ENCODE measurements around the gene PCNT.

The PCNT gene

DNA sequence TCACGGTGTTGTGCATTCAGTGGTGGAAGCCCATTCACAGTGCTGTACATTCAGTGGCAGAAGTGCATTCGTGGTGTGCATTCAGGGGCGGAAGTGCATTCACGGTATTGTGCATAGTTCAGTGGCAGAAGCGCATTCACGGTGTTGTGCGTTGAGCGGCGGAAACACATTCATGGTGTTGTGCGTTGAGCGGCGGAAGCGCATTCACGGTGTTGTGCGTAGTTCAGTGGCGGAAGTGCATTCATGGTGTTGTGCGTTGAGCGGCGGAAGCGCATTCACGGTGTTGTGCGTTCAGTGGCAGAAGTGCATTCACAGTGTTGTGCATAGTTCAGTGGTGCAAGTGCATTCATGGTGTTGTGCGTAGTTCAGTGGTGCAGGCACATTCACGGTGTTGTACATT is 60.6 kb downstream of the PCNT start:
- Histone ChIP-seq H3K27me3 (ENCODE audit: control insufficient read depth, insufficient read depth, low read length) (no peaks in the 10 kb centered on the region), H3K4me3 (ENCODE audit: low read length) (no peak overlapping the region), H3K36me3 (ENCODE audit: control insufficient read depth, insufficient read depth, low read length) (peaks cover 12% of the 10 kb centered on the region), H3K9me3 (ENCODE audit: control insufficient read depth, insufficient read depth, low read length) (no peaks in the 10 kb centered on the region), H3K27ac (ENCODE audit: low read length) (no peak overlapping the region), H3K4me1 (ENCODE audit: control insufficient read depth, insufficient read depth, low read length) (no peaks in the 10 kb centered on the region; the same call in none of the 2 replicates)
- WGBS (ENCODE audit: insufficient coverage, insufficient read length) = no CpG with 5 or more reads among the region's 24 CpGs
- DNase-seq (ENCODE audit: low read depth, low spot score) = no peak

- Histone ChIP-seq H3K4me3 (ENCODE audit: low read length) (no peak overlapping the region), H3K4me1 (ENCODE audit: control insufficient read depth, insufficient read depth, low read length) (no peaks in the 10 kb centered on the region; the same call in none of the 2 replicates), H3K27me3 (ENCODE audit: control insufficient read depth, insufficient read depth, low read length) (no peaks in the 10 kb centered on the region), H3K36me3 (ENCODE audit: control insufficient read depth, insufficient read depth, low read length) (peaks cover 15% of the 10 kb centered on the region), H3K27ac (ENCODE audit: low read length) (no peak overlapping the region), H3K9me3 (ENCODE audit: control insufficient read depth, insufficient read depth, low read length) (no peaks in the 10 kb centered on the region)
- no CpG with 5 or more reads among the region's 45 CpGs for WGBS (ENCODE audit: insufficient coverage, insufficient read length)
- DNase-seq (ENCODE audit: low read depth, low spot score) = no peak
Observed at GRCh38 chr21:46385846-46386733, 62.1 kb downstream of the PCNT start.

DNA sequence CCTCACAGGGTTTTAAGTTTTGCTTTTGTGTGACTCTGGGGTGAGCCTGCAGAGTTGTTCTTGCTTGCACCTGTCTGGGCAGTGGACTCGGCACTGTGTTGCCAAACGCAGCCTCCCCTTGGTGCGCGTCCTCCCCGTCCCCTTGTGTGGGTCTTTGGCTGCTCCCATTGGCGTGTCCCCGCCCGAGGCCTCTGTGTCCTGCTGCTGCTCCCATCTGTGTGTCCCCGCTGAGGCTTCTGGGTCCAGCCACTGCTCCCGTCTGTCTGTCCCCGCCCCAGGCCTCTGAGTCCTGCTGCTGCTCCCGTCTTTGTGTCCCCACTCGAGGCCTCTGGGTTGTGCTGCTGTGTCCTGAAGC is 62.8 kb downstream of the PCNT start:
- Histone ChIP-seq H3K4me1 (ENCODE audit: control insufficient read depth, insufficient read depth, low read length) (no peaks in the 10 kb centered on the region; the same call in none of the 2 replicates), H3K36me3 (ENCODE audit: control insufficient read depth, insufficient read depth, low read length) (peaks cover 19% of the 10 kb centered on the region), H3K27ac (ENCODE audit: low read length) (no peak overlapping the region), H3K9me3 (ENCODE audit: control insufficient read depth, insufficient read depth, low read length) (no peaks in the 10 kb centered on the region), H3K27me3 (ENCODE audit: control insufficient read depth, insufficient read depth, low read length) (no peaks in the 10 kb centered on the region), H3K4me3 (ENCODE audit: low read length) (no peak overlapping the region)
- WGBS (ENCODE audit: insufficient coverage, insufficient read length) = no CpG with 5 or more reads among the region's 13 CpGs
- no peak for DNase-seq (ENCODE audit: low read depth, low spot score)

GRCh38 chr21:46388206-46388880 is 64.4 kb downstream of the PCNT start:
- H3K27me3 ChIP-seq (ENCODE audit: control insufficient read depth, insufficient read depth, low read length) = no peaks in the 10 kb centered on the region
- no peaks in the 10 kb centered on the region; the same call in 1 of the 2 replicates for H3K4me1 ChIP-seq (ENCODE audit: control insufficient read depth, insufficient read depth, low read length)
- no peak overlapping the region for H3K4me3 ChIP-seq (ENCODE audit: low read length)
- no peak for DNase-seq (ENCODE audit: low read depth, low spot score)
- H3K9me3 ChIP-seq (ENCODE audit: control insufficient read depth, insufficient read depth, low read length) = no peaks in the 10 kb centered on the region
- no peak overlapping the region for H3K27ac ChIP-seq (ENCODE audit: low read length)
- peaks cover 22% of the 10 kb centered on the region for H3K36me3 ChIP-seq (ENCODE audit: control insufficient read depth, insufficient read depth, low read length)
- no CpG with 5 or more reads among the region's 33 CpGs for WGBS (ENCODE audit: insufficient coverage, insufficient read length)

DNA sequence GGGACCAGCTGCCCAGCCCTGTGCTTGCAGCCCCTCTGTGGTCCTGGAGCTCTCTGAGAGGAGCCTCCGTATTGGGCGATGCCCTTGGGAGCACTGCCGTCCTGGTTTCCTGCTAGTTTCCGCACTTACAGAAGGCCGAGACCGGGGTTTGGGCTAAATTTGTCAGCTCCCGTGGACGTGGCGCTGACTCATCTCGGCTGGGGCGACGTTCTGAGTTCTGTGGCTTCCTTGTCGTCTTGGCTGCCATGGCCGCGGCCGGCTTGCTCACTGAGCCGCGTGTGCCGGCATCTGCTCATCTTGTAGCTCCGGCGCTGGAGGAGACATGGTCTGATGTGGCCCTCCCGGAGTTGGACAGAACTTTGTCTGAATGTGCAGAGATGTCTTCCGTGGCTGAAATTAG is 64.9 kb downstream of the PCNT start:
- H3K27me3 ChIP-seq (ENCODE audit: control insufficient read depth, insufficient read depth, low read length) = no peaks in the 10 kb centered on the region
- DNase-seq (ENCODE audit: low read depth, low spot score) = no peak
- WGBS (ENCODE audit: insufficient coverage, insufficient read length) = no CpG with 5 or more reads among the region's 23 CpGs
- H3K4me3 ChIP-seq (ENCODE audit: low read length) = no peak overlapping the region
- peaks cover 22% of the 10 kb centered on the region for H3K36me3 ChIP-seq (ENCODE audit: control insufficient read depth, insufficient read depth, low read length)
- H3K27ac ChIP-seq (ENCODE audit: low read length) = no peak overlapping the region
- H3K4me1 ChIP-seq (ENCODE audit: control insufficient read depth, insufficient read depth, low read length) = no peaks in the 10 kb centered on the region; the same call in 1 of the 2 replicates
- H3K9me3 ChIP-seq (ENCODE audit: control insufficient read depth, insufficient read depth, low read length) = no peaks in the 10 kb centered on the region

DNA sequence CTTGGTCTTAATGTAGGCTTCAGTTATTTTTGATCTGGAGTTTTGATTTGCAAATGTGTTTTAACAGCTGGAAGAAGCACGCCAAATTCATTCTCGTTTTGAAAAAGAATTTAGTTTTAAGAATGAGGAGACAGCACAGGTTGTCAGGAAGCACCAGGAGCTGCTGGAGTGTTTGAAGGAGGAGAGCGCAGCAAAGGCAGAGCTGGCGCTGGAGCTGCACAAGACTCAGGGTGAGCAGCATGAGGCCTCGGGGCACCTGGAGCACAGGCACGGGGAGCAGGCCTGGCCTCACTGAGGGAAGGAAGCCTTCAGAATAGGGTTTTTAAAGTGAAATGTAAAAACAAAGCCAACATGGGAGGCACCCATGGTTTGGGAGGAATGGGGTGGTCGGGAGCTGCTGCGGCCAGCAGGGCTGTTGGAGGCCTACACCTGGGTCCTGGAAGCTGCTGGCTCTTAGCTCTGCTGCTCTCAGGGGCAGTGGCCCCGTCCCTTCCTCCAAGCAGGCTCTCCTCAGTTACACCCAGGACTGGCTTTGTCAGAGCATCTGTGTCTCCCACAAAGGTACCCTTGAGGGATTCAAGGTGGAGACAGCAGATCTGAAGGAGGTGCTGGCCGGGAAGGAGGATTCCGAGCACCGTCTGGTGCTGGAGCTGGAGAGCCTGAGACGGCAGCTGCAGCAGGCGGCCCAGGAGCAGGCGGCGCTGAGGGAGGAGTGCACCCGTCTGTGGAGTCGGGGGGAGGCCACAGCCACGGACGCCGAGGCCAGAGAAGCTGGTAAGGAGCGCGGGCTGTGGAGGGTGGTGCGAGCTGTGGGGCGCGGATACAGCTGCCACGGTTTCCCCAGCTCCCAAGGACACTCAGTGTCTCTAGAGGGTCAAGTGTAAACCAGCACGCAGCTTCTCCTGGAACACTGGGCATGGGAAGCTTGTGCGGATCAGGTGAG is 66.9 kb downstream of the PCNT start:
- H3K36me3 ChIP-seq (ENCODE audit: control insufficient read depth, insufficient read depth, low read length) = peaks cover 16% of the 10 kb centered on the region
- no peaks in the 10 kb centered on the region for H3K4me1 ChIP-seq (ENCODE audit: control insufficient read depth, insufficient read depth, low read length)
- no peaks in the 10 kb centered on the region for H3K9me3 ChIP-seq (ENCODE audit: control insufficient read depth, insufficient read depth, low read length)
- H3K27ac ChIP-seq (ENCODE audit: low read length) = no peak overlapping the region
- no peak overlapping the region for H3K4me3 ChIP-seq (ENCODE audit: low read length)
- WGBS (ENCODE audit: insufficient coverage, insufficient read length) = no CpG with 5 or more reads among the region's 29 CpGs
- H3K27me3 ChIP-seq (ENCODE audit: control insufficient read depth, insufficient read depth, low read length) = no peaks in the 10 kb centered on the region
- DNase-seq (ENCODE audit: low read depth, low spot score) = no peak

DNA sequence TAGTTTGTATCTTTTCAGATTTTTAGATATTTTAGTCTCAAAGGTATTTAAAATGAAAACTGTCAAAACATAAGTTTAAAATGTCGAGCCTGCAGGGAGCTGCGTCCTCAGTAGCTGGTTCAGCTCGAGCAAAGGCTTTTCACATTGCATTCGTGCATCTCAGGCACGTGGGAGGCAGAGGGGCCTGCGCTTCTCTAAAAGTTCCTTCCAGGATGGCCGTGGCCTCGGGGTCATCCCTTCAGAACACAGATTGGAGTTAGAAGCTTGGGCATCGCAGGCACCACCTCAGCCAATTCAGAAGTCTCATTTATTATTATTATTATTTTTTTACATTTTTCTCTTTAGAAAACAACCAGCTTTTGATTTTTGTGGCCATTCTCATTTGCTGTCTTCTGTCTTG is 67.8 kb downstream of the PCNT start:
- WGBS (ENCODE audit: insufficient coverage, insufficient read length) = no CpG with 5 or more reads among the region's 9 CpGs

GRCh38 chr21:46392921-46393320 is 69.0 kb downstream of the PCNT start:
- Histone ChIP-seq H3K4me1 (ENCODE audit: control insufficient read depth, insufficient read depth, low read length) (no peaks in the 10 kb centered on the region), H3K9me3 (ENCODE audit: control insufficient read depth, insufficient read depth, low read length) (no peaks in the 10 kb centered on the region), H3K4me3 (ENCODE audit: low read length) (no peak overlapping the region), H3K27me3 (ENCODE audit: control insufficient read depth, insufficient read depth, low read length) (no peaks in the 10 kb centered on the region), H3K27ac (ENCODE audit: low read length) (no peak overlapping the region), H3K36me3 (ENCODE audit: control insufficient read depth, insufficient read depth, low read length) (peaks cover 18% of the 10 kb centered on the region)
- WGBS (ENCODE audit: insufficient coverage, insufficient read length) = no CpG with 5 or more reads among the region's 13 CpGs
- DNase-seq (ENCODE audit: low read depth, low spot score) = no peak

More for the DNA sequence above, 67.8 kb downstream of the PCNT start:
- no peak overlapping the region for H3K4me3 ChIP-seq (ENCODE audit: low read length)
- no peak overlapping the region for H3K27ac ChIP-seq (ENCODE audit: low read length)
- no peaks in the 10 kb centered on the region for H3K4me1 ChIP-seq (ENCODE audit: control insufficient read depth, insufficient read depth, low read length)
- no peaks in the 10 kb centered on the region for H3K27me3 ChIP-seq (ENCODE audit: control insufficient read depth, insufficient read depth, low read length)
- peaks cover 13% of the 10 kb centered on the region for H3K36me3 ChIP-seq (ENCODE audit: control insufficient read depth, insufficient read depth, low read length)
- DNase-seq (ENCODE audit: low read depth, low spot score) = no peak
- no peaks in the 10 kb centered on the region for H3K9me3 ChIP-seq (ENCODE audit: control insufficient read depth, insufficient read depth, low read length)

- no CpG with 5 or more reads among the region's 19 CpGs for WGBS (ENCODE audit: insufficient coverage, insufficient read length)
- no peaks in the 10 kb centered on the region for H3K27me3 ChIP-seq (ENCODE audit: control insufficient read depth, insufficient read depth, low read length)
- no peak for DNase-seq (ENCODE audit: low read depth, low spot score)
- no peak overlapping the region for H3K4me3 ChIP-seq (ENCODE audit: low read length)
- no peaks in the 10 kb centered on the region for H3K9me3 ChIP-seq (ENCODE audit: control insufficient read depth, insufficient read depth, low read length)
- no peak overlapping the region for H3K27ac ChIP-seq (ENCODE audit: low read length)
- peaks cover 23% of the 10 kb centered on the region for H3K36me3 ChIP-seq (ENCODE audit: control insufficient read depth, insufficient read depth, low read length)
- no peaks in the 10 kb centered on the region for H3K4me1 ChIP-seq (ENCODE audit: control insufficient read depth, insufficient read depth, low read length)
Observed at GRCh38 chr21:46393451-46393940, 69.5 kb downstream of the PCNT start.

All from iPS DF 6.9 (cell line).